ENCODE data around the gene KPRP.

KPRP gene

DNA sequence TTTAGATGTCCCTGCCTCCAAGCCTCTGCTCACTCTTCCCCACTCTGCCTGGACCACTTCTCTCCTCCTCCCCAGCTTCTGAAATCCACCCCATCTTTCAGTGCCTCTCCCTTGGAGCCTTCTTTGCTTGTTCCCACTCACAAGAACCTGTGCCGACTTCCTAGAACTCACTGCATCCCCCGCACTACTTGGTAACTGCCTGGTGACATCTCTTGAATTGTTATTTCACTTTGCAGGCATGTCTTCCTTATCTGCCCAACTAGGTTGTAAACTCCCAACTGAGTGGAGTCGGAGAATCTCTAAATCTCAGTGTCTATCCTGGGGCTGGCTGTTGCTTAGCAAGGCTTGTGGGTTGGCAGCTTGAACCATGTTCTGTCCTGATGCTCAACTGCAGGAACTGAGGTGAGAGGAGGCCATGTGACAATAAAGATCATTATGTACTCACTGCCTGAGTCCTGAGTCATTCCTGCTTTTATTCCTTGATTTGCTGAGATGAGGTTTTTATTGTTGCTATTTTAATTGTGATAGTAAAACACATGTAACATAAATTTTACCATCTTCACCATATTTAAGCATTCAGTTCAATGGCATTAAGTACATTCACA lies 3.9 kb downstream of the KPRP start:
- Histone ChIP-seq H3K27ac (no peak overlapping the region), H3K36me3 (ENCODE audit: control insufficient read depth, insufficient read depth, low read length) (no peaks in the 10 kb centered on the region), H3K9ac (no peak overlapping the region), H3K27me3 (ENCODE audit: control insufficient read depth, insufficient read depth, low read length) (no peaks in the 10 kb centered on the region), H3K4me2 (ENCODE audit: low read length) (no peak overlapping the region), H3K4me3 (ENCODE audit: low read depth, low read length) (no peak overlapping the region), H3K79me2 (no peaks in the 10 kb centered on the region), H2AFZ (no peak overlapping the region), H3K9me3 (ENCODE audit: control insufficient read depth, low read length) (no peaks in the 10 kb centered on the region), H3K4me1 (no peaks in the 10 kb centered on the region)
- TF ChIP-seq CTCF (IDR thresholded peaks at IDR 0.05), result no peak

- no peaks in the 10 kb centered on the region for H3K4me1 ChIP-seq
- no peaks in the 10 kb centered on the region for H3K27me3 ChIP-seq (ENCODE audit: control insufficient read depth, insufficient read depth, low read length)
- H3K79me2 ChIP-seq, result no peaks in the 10 kb centered on the region
- no peak overlapping the region for H3K27ac ChIP-seq
- no peak overlapping the region for H3K4me2 ChIP-seq (ENCODE audit: low read length)
- H2AFZ ChIP-seq, result no peak overlapping the region
- no peak overlapping the region for H3K9ac ChIP-seq
- no peak overlapping the region for H3K4me3 ChIP-seq (ENCODE audit: low read depth, low read length)
- no peak for TF ChIP-seq CTCF (IDR thresholded peaks at IDR 0.05)
- no peaks in the 10 kb centered on the region for H3K9me3 ChIP-seq (ENCODE audit: control insufficient read depth, low read length)
- H3K36me3 ChIP-seq (ENCODE audit: control insufficient read depth, insufficient read depth, low read length), result no peaks in the 10 kb centered on the region
Measured at GRCh38 chr1:152768847-152769533, 11.2 kb downstream of the KPRP start.

GRCh38 chr1:152770411-152770810 lies 12.6 kb downstream of the KPRP start:
- Histone ChIP-seq H3K27me3 (ENCODE audit: control insufficient read depth, insufficient read depth, low read length) (no peaks in the 10 kb centered on the region), H3K9me3 (ENCODE audit: control insufficient read depth, low read length) (no peaks in the 10 kb centered on the region), H3K4me3 (ENCODE audit: low read depth, low read length) (no peak overlapping the region), H3K4me2 (ENCODE audit: low read length) (no peak overlapping the region), H3K27ac (no peak overlapping the region), H3K36me3 (ENCODE audit: control insufficient read depth, insufficient read depth, low read length) (no peaks in the 10 kb centered on the region), H3K4me1 (no peaks in the 10 kb centered on the region), H3K79me2 (no peaks in the 10 kb centered on the region), H3K9ac (no peak overlapping the region), H2AFZ (no peak overlapping the region)
- TF ChIP-seq CTCF (IDR thresholded peaks at IDR 0.05), result no peak

GRCh38 chr1:152774875-152775274 lies 17.1 kb downstream of the KPRP start, which contains the start of gene LCE1F:
LCE1F (plus strand) TSS chr1:152775140; CDS start chr1:152776372, 1,232 bp downstream.
- H3K9me3 ChIP-seq (ENCODE audit: control insufficient read depth, low read length), result no peaks in the 10 kb centered on the region
- H3K9ac ChIP-seq, result no peak within 1 kb of the TSS
- H3K79me2 ChIP-seq, result no peaks in the 10 kb centered on the region
- no peak within 1 kb of the TSS for H2AFZ ChIP-seq
- no peaks in the 10 kb centered on the region for H3K36me3 ChIP-seq (ENCODE audit: control insufficient read depth, insufficient read depth, low read length)
- H3K27me3 ChIP-seq (ENCODE audit: control insufficient read depth, insufficient read depth, low read length), result no peaks in the 10 kb centered on the region
- no peak within 1 kb of the TSS for H3K4me3 ChIP-seq (ENCODE audit: low read depth, low read length)
- no peaks in the 10 kb centered on the region for H3K4me1 ChIP-seq
- H3K4me2 ChIP-seq (ENCODE audit: low read length), result no peak within 1 kb of the TSS
- no peak within 1 kb of the TSS for H3K27ac ChIP-seq
- no peak for TF ChIP-seq CTCF (IDR thresholded peaks at IDR 0.05)

GRCh38 chr1:152776361-152776760 lies 18.5 kb downstream of the KPRP start:
- TF ChIP-seq CTCF (IDR thresholded peaks at IDR 0.05), result no peak
- Histone ChIP-seq H3K27me3 (ENCODE audit: control insufficient read depth, insufficient read depth, low read length) (no peaks in the 10 kb centered on the region), H3K36me3 (ENCODE audit: control insufficient read depth, insufficient read depth, low read length) (no peaks in the 10 kb centered on the region), H3K27ac (no peak overlapping the region), H3K9ac (no peak overlapping the region), H2AFZ (no peak overlapping the region), H3K4me3 (ENCODE audit: low read depth, low read length) (no peak overlapping the region), H3K4me2 (ENCODE audit: low read length) (no peak overlapping the region), H3K9me3 (ENCODE audit: control insufficient read depth, low read length) (no peaks in the 10 kb centered on the region), H3K79me2 (no peaks in the 10 kb centered on the region), H3K4me1 (no peaks in the 10 kb centered on the region)

Data from parathyroid adenoma (tissue), 2 donors.